ENCODE measurements around the gene TATDN3. TPM values are rescaled to one million over a fixed set of nuclear protein-coding genes. Genes with fewer than 3 reads are reported as not detected.

Gene TATDN3
- polyA plus RNA-seq (2013, experiment 1 of 2) = 9.2 TPM
- polyA plus RNA-seq (2013, experiment 2 of 2) = 9.2 TPM

- Histone ChIP-seq H3K23ac (ENCODE audit: low read depth, low read length, poor library complexity) (peak within 1 kb of the TSS; percentile 29), H2BK12ac (ENCODE audit: low read length) (no peak within 1 kb of the TSS), H3K14ac (ENCODE audit: low read length) (no peak within 1 kb of the TSS), H3K9me3 (replicated peaks in 1 of 2; ENCODE audit: control insufficient read depth in 2 of 2, insufficient read depth in 1 of 2, low read depth in 1 of 2, low read length in 2 of 2) (no peaks in the 10 kb centered on the region), H3K27ac (replicated peaks; ENCODE audit: low read length) (peak within 1 kb of the TSS; percentile 62), H4K8ac (ENCODE audit: low read depth, low read length) (no peak within 1 kb of the TSS), H4K91ac (ENCODE audit: low read depth, low read length, poor library complexity) (no peak within 1 kb of the TSS), H3K4me1 (ENCODE audit: control insufficient read depth in 2 of 2, insufficient read depth in 1 of 2, low read depth in 1 of 2, low read length in 2 of 2) (peaks cover 0 to 2% of the 10 kb centered on the region in 2 donors), H3K18ac (ENCODE audit: low read length) (peak within 1 kb of the TSS; percentile 99), H2AK5ac (ENCODE audit: low read depth, low read length) (no peak within 1 kb of the TSS), H2AFZ (ENCODE audit: low read length) (peak within 1 kb of the TSS; percentile 95), H3K36me3 (replicated peaks in 1 of 2; ENCODE audit: control insufficient read depth in 2 of 2, insufficient read depth in 2 of 2, low read length in 2 of 2) (peaks cover 1 to 38% of the 10 kb centered on the region in 2 donors), H2BK15ac (ENCODE audit: low read length) (no peak within 1 kb of the TSS), H3K4me2 (ENCODE audit: insufficient read depth, low read length, poor library complexity, severe bottlenecking) (peak within 1 kb of the TSS; percentile 59), H2BK5ac (ENCODE audit: low read length) (no peak within 1 kb of the TSS), H3K4ac (ENCODE audit: low read length) (no peak within 1 kb of the TSS), H3K27me3 (ENCODE audit: control insufficient read depth in 3 of 3, insufficient read depth in 3 of 3, low read depth in 1 of 3, low read length in 3 of 3) (no peaks in the 10 kb centered on the region), H3K9ac (ENCODE audit: low read depth, low read length, poor library complexity) (peak within 1 kb of the TSS; percentile 97), H3K4me3 (ENCODE audit: low read length in 2 of 2) (peak within 1 kb of the TSS; percentile 89 to 90), H2BK120ac (ENCODE audit: low read depth, low read length) (no peak within 1 kb of the TSS), H3K79me1 (ENCODE audit: low read depth, low read length) (peaks cover 4% of the 10 kb centered on the region)
- peak; percentile 97 for DNase-seq (ENCODE audit: low spot score)
- WGBS, 2 donors (ENCODE audit: extremely low coverage in 2 of 2, insufficient read length in 2 of 2, insufficient replicate concordance in 1 of 2) = no CpG with 5 or more reads among the region's 46 CpGs
Measured at GRCh38 chr1:212791676-212792395, at the start of gene TATDN3, which contains the start of gene NSL1. Gene TATDN3, plus strand, starts transcription at chr1:212791894. Its CDS starts 28 bp downstream, at chr1:212791922. Gene NSL1, minus strand, starts transcription at chr1:212791777. Its CDS starts 14 bp downstream, at chr1:212791763.

- Histone ChIP-seq H2AK5ac (ENCODE audit: low read depth, low read length) (no peak overlapping the region), H3K14ac (ENCODE audit: low read length) (no peak overlapping the region), H3K9me3 (replicated peaks in 1 of 2; ENCODE audit: control insufficient read depth in 2 of 2, insufficient read depth in 1 of 2, low read depth in 1 of 2, low read length in 2 of 2) (peaks cover 0 to 33% of the 10 kb centered on the region in 2 donors), H3K4me1 (ENCODE audit: control insufficient read depth in 2 of 2, insufficient read depth in 1 of 2, low read depth in 1 of 2, low read length in 2 of 2) (peaks cover 0 to 2% of the 10 kb centered on the region in 2 donors), H3K4me3 (ENCODE audit: low read length in 2 of 2) (no peak overlapping the region), H2BK15ac (ENCODE audit: low read length) (no peak overlapping the region), H3K23ac (ENCODE audit: low read depth, low read length, poor library complexity) (no peak overlapping the region), H3K27ac (replicated peaks; ENCODE audit: low read length) (no peak overlapping the region), H3K4ac (ENCODE audit: low read length) (no peak overlapping the region), H2BK5ac (ENCODE audit: low read length) (no peak overlapping the region), H2BK120ac (ENCODE audit: low read depth, low read length) (no peak overlapping the region), H2BK12ac (ENCODE audit: low read length) (no peak overlapping the region), H3K4me2 (ENCODE audit: insufficient read depth, low read length, poor library complexity, severe bottlenecking) (no peak overlapping the region), H3K18ac (ENCODE audit: low read length) (no peak overlapping the region), H2AFZ (ENCODE audit: low read length) (no peak overlapping the region), H3K79me1 (ENCODE audit: low read depth, low read length) (peaks cover 2% of the 10 kb centered on the region), H4K8ac (ENCODE audit: low read depth, low read length) (no peak overlapping the region), H4K91ac (ENCODE audit: low read depth, low read length, poor library complexity) (no peak overlapping the region), H3K9ac (ENCODE audit: low read depth, low read length, poor library complexity) (no peak overlapping the region), H3K36me3 (replicated peaks in 1 of 2; ENCODE audit: control insufficient read depth in 2 of 2, insufficient read depth in 2 of 2, low read length in 2 of 2) (peaks cover 3 to 42% of the 10 kb centered on the region in 2 donors), H3K27me3 (ENCODE audit: control insufficient read depth in 3 of 3, insufficient read depth in 3 of 3, low read depth in 1 of 3, low read length in 3 of 3) (no peaks in the 10 kb centered on the region)
- DNase-seq (ENCODE audit: low spot score) = no peak
- no CpG with 5 or more reads among the region's 4 CpGs for WGBS, 2 donors (ENCODE audit: extremely low coverage in 2 of 2, insufficient read length in 2 of 2, insufficient replicate concordance in 1 of 2)
Measured at GRCh38 chr1:212743901-212744475, 47.7 kb upstream of the TATDN3 start.

GRCh38 chr1:212745303-212745702 is 46.4 kb upstream of the TATDN3 start:
- peaks cover 4% of the 10 kb centered on the region for H3K79me1 ChIP-seq (ENCODE audit: low read depth, low read length)
- H3K4me2 ChIP-seq (ENCODE audit: insufficient read depth, low read length, poor library complexity, severe bottlenecking) = no peak overlapping the region
- peaks cover 0 to 33% of the 10 kb centered on the region in 2 donors for H3K9me3 ChIP-seq (replicated peaks in 1 of 2; ENCODE audit: control insufficient read depth in 2 of 2, insufficient read depth in 1 of 2, low read depth in 1 of 2, low read length in 2 of 2)

GRCh38 chr1:212746546-212746945 is 45.1 kb upstream of the TATDN3 start:
- Histone ChIP-seq H3K27ac (replicated peaks; ENCODE audit: low read length) (no peak overlapping the region), H2BK12ac (ENCODE audit: low read length) (no peak overlapping the region), H3K4me2 (ENCODE audit: insufficient read depth, low read length, poor library complexity, severe bottlenecking) (no peak overlapping the region), H3K4me1 (ENCODE audit: control insufficient read depth in 2 of 2, insufficient read depth in 1 of 2, low read depth in 1 of 2, low read length in 2 of 2) (peaks cover 0 to 2% of the 10 kb centered on the region in 2 donors), H3K4ac (ENCODE audit: low read length) (no peak overlapping the region), H3K36me3 (replicated peaks in 1 of 2; ENCODE audit: control insufficient read depth in 2 of 2, insufficient read depth in 2 of 2, low read length in 2 of 2) (peaks cover 0 to 30% of the 10 kb centered on the region in 2 donors), H3K4me3 (ENCODE audit: low read length in 2 of 2) (no peak overlapping the region), H2AFZ (ENCODE audit: low read length) (no peak overlapping the region), H3K9me3 (replicated peaks in 1 of 2; ENCODE audit: control insufficient read depth in 2 of 2, insufficient read depth in 1 of 2, low read depth in 1 of 2, low read length in 2 of 2) (peaks cover 0 to 27% of the 10 kb centered on the region in 2 donors), H3K23ac (ENCODE audit: low read depth, low read length, poor library complexity) (no peak overlapping the region), H3K79me1 (ENCODE audit: low read depth, low read length) (peaks cover 4% of the 10 kb centered on the region), H2BK15ac (ENCODE audit: low read length) (no peak overlapping the region), H3K18ac (ENCODE audit: low read length) (no peak overlapping the region), H3K27me3 (ENCODE audit: control insufficient read depth in 3 of 3, insufficient read depth in 3 of 3, low read depth in 1 of 3, low read length in 3 of 3) (no peaks in the 10 kb centered on the region), H2BK120ac (ENCODE audit: low read depth, low read length) (no peak overlapping the region), H3K14ac (ENCODE audit: low read length) (no peak overlapping the region), H2AK5ac (ENCODE audit: low read depth, low read length) (no peak overlapping the region), H4K8ac (ENCODE audit: low read depth, low read length) (no peak overlapping the region), H3K9ac (ENCODE audit: low read depth, low read length, poor library complexity) (no peak overlapping the region), H4K91ac (ENCODE audit: low read depth, low read length, poor library complexity) (no peak overlapping the region), H2BK5ac (ENCODE audit: low read length) (no peak overlapping the region)
- DNase-seq (ENCODE audit: low spot score) = no peak
- no CpG with 5 or more reads among the region's 3 CpGs for WGBS, 2 donors (ENCODE audit: extremely low coverage in 2 of 2, insufficient read length in 2 of 2, insufficient replicate concordance in 1 of 2)

More at GRCh38 chr1:212745303-212745702, 46.4 kb upstream of the TATDN3 start:
- H3K27ac ChIP-seq (replicated peaks; ENCODE audit: low read length) = no peak overlapping the region
- no peaks in the 10 kb centered on the region for H3K27me3 ChIP-seq (ENCODE audit: control insufficient read depth in 3 of 3, insufficient read depth in 3 of 3, low read depth in 1 of 3, low read length in 3 of 3)
- no peak overlapping the region for H3K4me3 ChIP-seq (ENCODE audit: low read length in 2 of 2)
- no peak overlapping the region for H2BK5ac ChIP-seq (ENCODE audit: low read length)
- no peak overlapping the region for H3K4ac ChIP-seq (ENCODE audit: low read length)
- H2BK120ac ChIP-seq (ENCODE audit: low read depth, low read length) = no peak overlapping the region
- no peak overlapping the region for H3K14ac ChIP-seq (ENCODE audit: low read length)
- H3K36me3 ChIP-seq (replicated peaks in 1 of 2; ENCODE audit: control insufficient read depth in 2 of 2, insufficient read depth in 2 of 2, low read length in 2 of 2) = peaks cover 3 to 38% of the 10 kb centered on the region in 2 donors
- peaks cover 0 to 2% of the 10 kb centered on the region in 2 donors for H3K4me1 ChIP-seq (ENCODE audit: control insufficient read depth in 2 of 2, insufficient read depth in 1 of 2, low read depth in 1 of 2, low read length in 2 of 2)
- H2BK12ac ChIP-seq (ENCODE audit: low read length) = no peak overlapping the region
- H3K23ac ChIP-seq (ENCODE audit: low read depth, low read length, poor library complexity) = no peak overlapping the region
- no peak for DNase-seq (ENCODE audit: low spot score)
- no peak overlapping the region for H4K91ac ChIP-seq (ENCODE audit: low read depth, low read length, poor library complexity)
- no peak overlapping the region for H2AFZ ChIP-seq (ENCODE audit: low read length)
- no peak overlapping the region for H4K8ac ChIP-seq (ENCODE audit: low read depth, low read length)
- no peak overlapping the region for H3K9ac ChIP-seq (ENCODE audit: low read depth, low read length, poor library complexity)
- no peak overlapping the region for H2AK5ac ChIP-seq (ENCODE audit: low read depth, low read length)
- no peak overlapping the region for H3K18ac ChIP-seq (ENCODE audit: low read length)
- H2BK15ac ChIP-seq (ENCODE audit: low read length) = no peak overlapping the region

All from neuronal stem cell (in vitro differentiated cells).